ENCODE results near the gene TTC39C. TPM values are rescaled to one million over a fixed set of nuclear protein-coding genes. Genes with fewer than 3 reads are reported as not detected.
"Not testable (repeated sequence)": the region's sequence is repeated elsewhere in the genome, so short reads cannot be mapped to it uniquely, and the experiment has no call there.

The TTC39C gene
- total and polyA plus RNA-seq, 3 donors from 2014 or later, result 57.7 to 70.4 (median 68.3) TPM

GRCh38 chr18:24138789-24139616 lies 124.4 kb downstream of the TTC39C start, which contains the start of gene CABYR:
Gene CABYR, plus strand, starts transcription at chr18:24139062. Its CDS starts 4,053 bp downstream, at chr18:24143115.
- Histone ChIP-seq H3K9me3 (no peaks in the 10 kb centered on the region), H3K4me1 (no peaks in the 10 kb centered on the region), H3K27ac (peak within 1 kb of the TSS; percentile 62 to 74), H3K36me3 (ENCODE audit: low read depth, missing control alignments) (no peaks in the 10 kb centered on the region), H3K4me3 (peak within 1 kb of the TSS; percentile 52 to 79), H3K27me3 (no peaks in the 10 kb centered on the region)
- intact Hi-C loops (cut with DNase I; ENCODE audit: low total_unique reads), result no loop called here
- 1 to 3% methylated on average over 22 to 59 of the region's 63 CpGs for WGBS, 2 donors
- no peak for TF ChIP-seq CTCF (IDR thresholded peaks at IDR 0.05)
- TF ChIP-seq POLR2A (IDR thresholded peaks at IDR 0.05), result peak; percentile 54
- DNase-seq, result peak; percentile 91

- no peak overlapping the region for H3K27ac ChIP-seq
- no peak for DNase-seq
- intact Hi-C loops (cut with DNase I; ENCODE audit: low total_unique reads), result no loop called here
- no peaks in the 10 kb centered on the region for H3K9me3 ChIP-seq
- no peaks in the 10 kb centered on the region for H3K27me3 ChIP-seq
- 57 to 77% methylated on average over 2 of the region's 2 CpGs for WGBS, 2 donors
- no peak overlapping the region for H3K4me3 ChIP-seq
- TF ChIP-seq POLR2A (IDR thresholded peaks at IDR 0.05) (no peak), CTCF (IDR thresholded peaks at IDR 0.05) (no peak)
- H3K36me3 ChIP-seq (ENCODE audit: low read depth, missing control alignments), result no peaks in the 10 kb centered on the region
- H3K4me1 ChIP-seq, result no peaks in the 10 kb centered on the region
Observed at GRCh38 chr18:24140697-24141096, 126.1 kb downstream of the TTC39C start.

GRCh38 chr18:24142376-24142775 lies 127.8 kb downstream of the TTC39C start:
- intact Hi-C loops (cut with DNase I; ENCODE audit: low total_unique reads), result no loop called here
- TF ChIP-seq POLR2A (IDR thresholded peaks at IDR 0.05) (no peak), CTCF (IDR thresholded peaks at IDR 0.05) (no peak)
- Histone ChIP-seq H3K27ac (no peak overlapping the region), H3K36me3 (ENCODE audit: low read depth, missing control alignments) (no peaks in the 10 kb centered on the region), H3K4me3 (no peak overlapping the region), H3K4me1 (no peaks in the 10 kb centered on the region), H3K9me3 (no peaks in the 10 kb centered on the region), H3K27me3 (no peaks in the 10 kb centered on the region)
- DNase-seq, result no peak

GRCh38 chr18:24149591-24149990 lies 135.0 kb downstream of the TTC39C start:
- H3K4me1 ChIP-seq; intact Hi-C loops (cut with DNase I; ENCODE audit: low total_unique reads); H3K27ac ChIP-seq; H3K36me3 ChIP-seq (ENCODE audit: low read depth, missing control alignments); DNase-seq; H3K27me3 ChIP-seq; H3K9me3 ChIP-seq: not testable (repeated sequence)
- H3K4me3 ChIP-seq, result peak overlapping the region in 1 of 2 donors; percentile 13
- WGBS, 2 donors, result 74% methylated on average over 28 of the region's 28 CpGs; no CpG with 5 or more reads in 1 of the 2 donors

GRCh38 chr18:24153397-24153796 lies 138.8 kb downstream of the TTC39C start:
- Histone ChIP-seq H3K4me3 (no peak overlapping the region), H3K27ac (peak overlapping the region in 1 of 2 donors; percentile 50), H3K9me3 (no peaks in the 10 kb centered on the region), H3K36me3 (ENCODE audit: low read depth, missing control alignments) (no peaks in the 10 kb centered on the region), H3K4me1 (peaks cover 5% of the 10 kb centered on the region), H3K27me3 (no peaks in the 10 kb centered on the region)
- intact Hi-C loops (cut with DNase I; ENCODE audit: low total_unique reads), result no loop called here
- DNase-seq, result no peak
- TF ChIP-seq CTCF (IDR thresholded peaks at IDR 0.05) (no peak), POLR2A (IDR thresholded peaks at IDR 0.05) (no peak)
- WGBS, 2 donors, result 84 to 93% methylated on average over 3 of the region's 3 CpGs
